CD4-positive, alpha-beta T cell treated with Interferon alpha-2 for 1 hour (primary cell): ENCODE measurements around the gene XRCC3.
"Not testable (repeated sequence)": the region's sequence is repeated elsewhere in the genome, so short reads cannot be mapped to it uniquely, and the experiment has no call there.

ENCODE experiments used
- DNase-seq, 2 donors: peaks; one replicate each; pipeline ENCODE4 v3.0.0-alpha.2; 2020 to 2022

The XRCC3 gene

GRCh38 chr14:103656756-103657133, 58.5 kb downstream of the XRCC3 start:
- no peak for DNase-seq

DNA sequence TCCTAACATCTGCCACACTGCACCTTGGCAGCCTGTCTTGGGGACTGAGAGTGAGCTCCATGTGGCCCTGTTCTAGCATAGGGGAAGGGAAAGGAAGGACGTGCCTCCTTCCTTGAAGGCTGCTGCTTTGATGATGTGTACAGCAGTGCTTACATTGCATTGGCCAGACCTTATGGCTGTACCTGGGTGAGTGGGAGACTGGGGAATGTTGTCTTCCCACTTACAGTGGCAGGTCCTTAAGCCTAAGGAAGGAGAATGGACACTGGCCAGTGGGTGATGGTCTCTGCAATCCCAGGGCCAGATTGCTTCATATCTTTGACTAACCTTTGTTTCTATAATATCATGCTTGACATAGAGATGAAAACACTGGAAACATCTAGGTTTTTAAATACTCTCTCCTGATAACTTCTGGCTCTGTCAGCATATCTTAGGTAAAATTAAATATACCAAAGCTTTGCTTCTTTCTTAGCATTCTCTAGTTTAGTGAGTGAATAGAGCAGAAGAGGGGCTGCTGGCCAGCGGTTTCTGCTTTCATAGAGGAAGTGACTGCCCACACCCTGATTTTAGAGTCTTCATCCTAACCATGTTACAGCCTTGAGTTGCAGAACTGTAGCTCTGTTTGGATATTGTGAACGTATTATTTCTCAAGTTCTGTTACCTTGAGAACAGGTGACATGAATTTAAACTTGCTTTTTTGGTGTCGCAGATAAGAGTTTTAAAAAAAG, 59.1 kb downstream of the XRCC3 start:
- no peak for DNase-seq

DNA sequence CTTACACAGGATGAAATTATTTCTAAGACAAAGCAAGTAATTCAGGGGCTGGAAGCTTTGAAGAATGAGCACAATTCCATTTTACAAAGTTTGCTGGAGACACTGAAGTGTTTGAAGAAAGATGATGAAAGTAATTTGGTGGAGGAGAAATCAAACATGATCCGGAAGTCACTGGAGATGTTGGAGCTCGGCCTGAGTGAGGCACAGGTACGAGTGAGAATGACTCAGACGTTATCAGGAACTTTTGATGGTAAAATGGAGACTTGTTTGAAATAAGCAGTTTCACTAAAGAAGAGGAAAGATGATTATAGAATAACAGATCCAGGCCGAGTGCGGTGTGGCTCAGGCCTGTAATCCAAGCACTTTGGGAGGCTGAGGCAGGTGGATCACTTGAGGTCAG, 60.6 kb downstream of the XRCC3 start:
- no peak for DNase-seq

- DNase-seq: no peak
Observed at GRCh38 chr14:103653805-103654204, 61.4 kb downstream of the XRCC3 start.

- DNase-seq: not testable (repeated sequence)
Observed at GRCh38 chr14:103653336-103653735, 61.9 kb downstream of the XRCC3 start.

DNA sequence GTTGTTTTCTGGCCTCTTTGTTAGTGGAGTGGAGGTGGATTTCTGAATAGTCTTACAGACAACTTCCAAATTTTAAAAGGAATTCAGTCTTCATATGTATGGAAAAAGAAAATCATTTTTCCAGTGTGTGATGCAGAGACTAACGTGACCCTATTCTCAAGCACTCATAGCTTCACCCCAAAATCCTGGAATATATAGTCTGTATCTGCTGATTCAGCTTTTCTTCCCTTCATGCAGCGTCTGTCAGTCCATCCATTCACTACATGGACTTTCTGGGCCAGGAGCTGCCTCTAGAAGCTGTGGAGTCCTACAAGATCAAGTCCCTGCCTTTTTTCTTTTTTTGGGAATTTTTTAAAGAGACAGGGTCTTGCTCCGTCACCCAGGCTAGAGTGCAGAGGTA, 62.4 kb downstream of the XRCC3 start:
- no peak for DNase-seq

DNA sequence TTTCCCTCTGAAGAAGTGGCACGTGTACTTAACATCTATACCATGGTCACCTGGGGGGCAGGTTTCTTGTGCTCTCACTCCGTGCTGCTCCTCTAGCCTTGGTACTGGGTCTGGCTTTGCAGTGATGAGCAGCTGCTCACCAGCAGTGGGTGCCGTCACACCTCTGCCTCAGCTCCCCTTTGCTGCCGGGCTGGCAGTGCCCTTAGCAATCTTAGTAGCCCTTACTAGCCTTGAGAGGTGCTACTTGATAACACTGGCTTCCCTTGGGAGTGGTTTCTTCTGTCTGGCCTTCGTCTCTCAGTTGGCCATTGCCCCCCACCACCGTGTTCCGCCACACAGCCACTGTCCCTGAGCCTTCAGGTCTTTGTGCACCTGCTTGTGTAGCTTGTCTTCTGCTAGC, 63.7 kb downstream of the XRCC3 start:
- DNase-seq: no peak

- no peak for DNase-seq
Observed at GRCh38 chr14:103650213-103650612, 65.0 kb downstream of the XRCC3 start.

DNA sequence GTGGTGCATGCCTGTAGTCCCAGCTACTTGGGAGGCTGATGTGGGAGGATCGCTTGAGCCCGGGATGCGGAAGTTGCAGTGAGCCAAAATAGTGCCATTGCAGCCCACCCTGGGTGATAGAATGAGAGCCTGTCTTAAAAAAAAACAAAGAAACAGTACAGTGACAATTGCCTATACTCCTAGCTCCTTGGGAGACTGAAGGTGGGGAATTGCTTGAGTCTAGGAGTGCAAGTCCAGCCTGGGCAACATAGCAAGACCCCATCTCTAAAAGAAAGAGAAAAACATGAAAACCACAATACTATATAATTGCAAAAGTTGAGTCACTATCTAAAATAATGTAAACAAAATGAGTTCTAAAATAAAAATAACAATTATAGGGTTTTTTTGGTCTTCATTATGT, 66.2 kb downstream of the XRCC3 start:
- no peak for DNase-seq
